Measurements from ENCODE around the gene S1PR5. TPM values are rescaled to one million over a fixed set of nuclear protein-coding genes. Genes with fewer than 3 reads are reported as not detected.

S1PR5 gene
- total RNA-seq, 4 donors from 2014 or later = 34.9 to 64.0 (median 42.3) TPM

DNA sequence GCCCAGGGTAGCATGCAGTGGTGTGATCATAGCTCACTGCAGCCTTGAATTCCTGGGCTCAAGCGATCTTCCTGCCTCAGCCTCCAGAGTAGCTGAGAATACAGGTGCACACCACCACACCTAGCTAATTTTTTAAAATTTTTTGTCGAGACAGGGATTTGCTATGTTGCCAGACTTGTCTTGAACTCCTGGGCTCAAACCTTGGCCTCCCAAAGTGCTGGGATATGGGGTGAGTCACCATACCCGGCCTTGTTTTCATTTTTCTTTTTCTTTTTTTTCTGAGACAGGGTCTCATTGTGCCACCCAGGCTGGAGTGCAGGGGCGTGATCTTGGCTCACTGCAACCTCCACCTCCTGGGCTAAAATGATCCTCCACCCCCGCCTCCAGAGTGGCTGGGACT, 52.8 kb downstream of the S1PR5 start:
- TF ChIP-seq POLR2A (IDR thresholded peaks at IDR 0.05) = no peak
- TF ChIP-seq, protein P1, sequence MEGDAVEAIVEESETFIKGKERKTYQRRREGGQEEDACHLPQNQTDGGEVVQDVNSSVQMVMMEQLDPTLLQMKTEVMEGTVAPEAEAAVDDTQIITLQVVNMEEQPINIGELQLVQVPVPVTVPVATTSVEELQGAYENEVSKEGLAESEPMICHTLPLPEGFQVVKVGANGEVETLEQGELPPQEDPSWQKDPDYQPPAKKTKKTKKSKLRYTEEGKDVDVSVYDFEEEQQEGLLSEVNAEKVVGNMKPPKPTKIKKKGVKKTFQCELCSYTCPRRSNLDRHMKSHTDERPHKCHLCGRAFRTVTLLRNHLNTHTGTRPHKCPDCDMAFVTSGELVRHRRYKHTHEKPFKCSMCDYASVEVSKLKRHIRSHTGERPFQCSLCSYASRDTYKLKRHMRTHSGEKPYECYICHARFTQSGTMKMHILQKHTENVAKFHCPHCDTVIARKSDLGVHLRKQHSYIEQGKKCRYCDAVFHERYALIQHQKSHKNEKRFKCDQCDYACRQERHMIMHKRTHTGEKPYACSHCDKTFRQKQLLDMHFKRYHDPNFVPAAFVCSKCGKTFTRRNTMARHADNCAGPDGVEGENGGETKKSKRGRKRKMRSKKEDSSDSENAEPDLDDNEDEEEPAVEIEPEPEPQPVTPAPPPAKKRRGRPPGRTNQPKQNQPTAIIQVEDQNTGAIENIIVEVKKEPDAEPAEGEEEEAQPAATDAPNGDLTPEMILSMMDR (IDR thresholded peaks at IDR 0.05) = no peak
- no peak overlapping the region for H3K4me3 ChIP-seq (ENCODE audit: low read depth, poor library complexity, severe bottlenecking)
- intact Hi-C loops (cut with DNase I; ENCODE audit: low total_unique reads) = no loop called here
- no peak for DNase-seq (ENCODE audit: low spot score in 2 of 2)
- WGBS, 2 donors = 79 to 81% methylated on average over 5 of the region's 5 CpGs

MicroRNA genes within 50 kb of the gene (microRNA counts, 767-probe panel; counts per million panel counts)
- 0 to 358 counts per million in 2 donors for microRNA hsa-miR-1238

Small RNA genes within 50 kb of the gene (microRNA-seq; reads per million reads assigned to microRNA genes)
- gene MIR1238 (ENCODE audit: borderline number of aligned reads in 1 of 2, borderline replicate concordance in 2 of 2) = 0 reads per million in 2 donors

Other genes starting within 250 kb of the S1PR5 start
- 10 to 100 TPM in 1 of 4 donors, 1 to 10 TPM in 3; 5.1 to 19.0 (median 6.7) TPM for gene ICAM1, start 246.3 kb downstream of the S1PR5 start, total RNA-seq
- gene ICAM4, start 230.5 kb downstream of the S1PR5 start, total RNA-seq = under 1 TPM in 1 of 4 donors, not detected in 3; 0.38 TPM
- under 1 TPM in 2 of 4 donors, not detected in 2; 0.13 to 0.20 TPM for gene ICAM5, start 227.5 kb downstream of the S1PR5 start, total RNA-seq
- 1 to 10 TPM in 3 of 4 donors, not detected in 1; 2.2 to 3.8 (median 2.8) TPM for gene ZGLP1, start 207.6 kb downstream of the S1PR5 start, total RNA-seq
- 10 to 100 TPM; 10.3 to 20.7 (median 18.2) TPM for gene FDX2, start 201.4 kb downstream of the S1PR5 start, total RNA-seq
- 10 to 100 TPM; 14.2 to 22.5 (median 19.2) TPM for gene RAVER1, start 183.9 kb downstream of the S1PR5 start, total RNA-seq
- 10 to 100 TPM in 1 of 4 donors, 1 to 10 TPM in 3; 3.8 to 10.2 (median 5.1) TPM for gene ICAM3, start 177.8 kb downstream of the S1PR5 start, total RNA-seq
- 100 to 1,000 TPM in 1 of 4 donors, 10 to 100 TPM in 3; 48.2 to 115 (median 64.8) TPM for gene TYK2, start 136.9 kb downstream of the S1PR5 start, total RNA-seq
- gene CDC37, start 113.9 kb downstream of the S1PR5 start, total RNA-seq = 100 to 1,000 TPM in 3 of 4 donors, 10 to 100 TPM in 1; 92.8 to 142 (median 120) TPM
- 1 to 10 TPM; 4.1 to 6.8 (median 5.7) TPM for gene PDE4A, start 96.9 kb downstream of the S1PR5 start, total RNA-seq
- gene KEAP1, start 14.1 kb downstream of the S1PR5 start, total RNA-seq = 100 to 1,000 TPM in 1 of 4 donors, 10 to 100 TPM in 3; 81.6 to 102 (median 89.0) TPM
- 100 to 1,000 TPM in 1 of 4 donors, 10 to 100 TPM in 3; 58.5 to 106 (median 71.4) TPM for gene ATG4D, start 26.5 kb upstream of the S1PR5 start, total RNA-seq
- 10 to 100 TPM; 23.8 to 59.3 (median 29.4) TPM for gene KRI1, start 48.6 kb upstream of the S1PR5 start, total RNA-seq
- gene CDKN2D, start 51.5 kb upstream of the S1PR5 start, total RNA-seq = 10 to 100 TPM; 11.4 to 14.8 (median 12.8) TPM
- 10 to 100 TPM; 61.3 to 70.3 (median 63.8) TPM for gene AP1M2, start 69.9 kb upstream of the S1PR5 start, total RNA-seq
- 100 to 1,000 TPM; 100 to 180 (median 129) TPM for gene SLC44A2, start 108.1 kb upstream of the S1PR5 start, total RNA-seq
- gene ILF3, start 136.9 kb upstream of the S1PR5 start, total RNA-seq = 100 to 1,000 TPM in 2 of 4 donors, 10 to 100 TPM in 2; 71.8 to 122 (median 97.3) TPM
- 10 to 100 TPM; 25.1 to 33.7 (median 31.0) TPM for gene QTRT1, start 184.0 kb upstream of the S1PR5 start, total RNA-seq
- gene DNM2, start 200.6 kb upstream of the S1PR5 start, total RNA-seq = 100 to 1,000 TPM; 182 to 245 (median 218) TPM

Data from lower leg skin (tissue), 4 donors.